ENCODE measurements around the gene L3MBTL4.
"Not testable (repeated sequence)": the region's sequence is repeated elsewhere in the genome, so short reads cannot be mapped to it uniquely, and the experiment has no call there.

The L3MBTL4 gene

DNA sequence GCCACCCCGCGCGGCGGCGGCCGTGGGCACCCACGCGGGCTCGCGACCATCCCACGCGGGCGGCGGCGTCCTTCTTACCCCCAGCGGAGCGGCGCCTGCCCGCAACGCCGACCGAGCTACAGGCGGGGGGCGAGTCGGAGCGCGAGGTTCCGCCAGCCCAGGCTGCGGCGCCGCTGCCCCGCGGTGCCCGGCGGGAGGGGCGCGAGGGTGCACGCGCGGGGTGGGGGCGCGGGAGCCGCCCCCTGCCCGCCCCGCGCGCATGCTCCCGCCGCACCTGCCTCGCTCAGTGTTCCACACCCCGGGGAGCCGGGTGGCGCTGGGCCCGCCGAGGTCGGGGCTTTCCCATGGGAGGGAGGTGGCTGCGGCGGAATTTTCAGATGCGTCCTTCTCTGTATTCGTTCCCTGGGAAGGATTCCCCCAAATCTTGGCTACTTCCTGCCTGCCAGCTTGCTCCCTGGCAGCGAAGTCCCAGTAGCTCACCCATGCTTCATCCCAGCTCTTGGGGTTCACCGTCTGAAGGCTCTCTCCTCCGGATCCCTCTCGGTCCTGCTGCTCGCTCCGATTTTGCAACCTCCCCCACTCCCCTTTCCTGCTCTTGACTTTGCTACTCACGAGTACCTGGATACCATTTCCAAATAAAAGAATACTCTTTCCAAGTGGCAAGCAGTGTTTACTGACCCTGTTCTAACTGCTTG is at the start of gene L3MBTL4:
Gene L3MBTL4, minus strand, starts transcription at position 189 of the 695 bp plus-strand sequence. CDS start 103,286 bp downstream, outside the sequence.
- no peak for DNase-seq (ENCODE audit: low read depth, low spot score)
- no peak within 1 kb of the TSS for H3K27ac ChIP-seq

DNA sequence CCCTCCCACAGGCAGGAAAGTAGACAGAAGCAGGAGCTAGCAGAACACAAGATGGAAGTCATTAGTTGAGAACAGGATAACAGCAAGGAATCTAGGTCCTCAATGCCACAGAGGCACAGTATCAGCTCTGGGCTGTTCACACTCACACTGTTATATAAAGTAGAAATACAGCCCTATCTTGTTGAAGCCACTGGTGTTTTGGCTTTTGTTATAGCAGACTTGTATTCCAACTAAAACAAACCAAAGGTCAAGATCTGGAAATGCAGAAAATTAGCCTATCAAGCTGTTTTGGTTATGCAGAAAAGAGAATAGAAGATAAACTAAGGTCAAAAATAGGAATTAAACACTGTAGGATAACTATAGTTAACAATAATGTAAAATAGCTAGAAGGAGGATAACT is 37.5 kb upstream of the L3MBTL4 start:
- H3K27ac ChIP-seq, result no peak overlapping the region
- DNase-seq (ENCODE audit: low read depth, low spot score), result no peak

DNA sequence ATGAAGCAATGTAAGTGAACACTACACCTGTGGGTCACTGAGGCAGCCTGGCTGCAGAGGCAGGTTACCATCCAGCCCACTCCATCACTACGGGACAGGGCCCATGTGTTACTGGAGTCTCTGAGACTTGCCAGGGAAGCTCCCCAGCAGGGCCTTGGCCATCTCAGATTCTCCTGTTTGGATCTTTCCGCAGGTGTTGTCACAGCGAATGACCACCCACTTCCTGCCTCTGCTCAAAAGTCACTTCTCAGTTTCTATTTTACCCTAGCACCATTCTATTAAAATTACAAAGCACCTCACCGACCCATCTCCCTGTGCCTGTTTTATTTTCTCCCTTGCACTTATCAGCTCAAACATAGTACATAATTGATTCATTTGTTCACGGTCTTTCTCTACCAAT is 34.5 kb upstream of the L3MBTL4 start:
- no peak for DNase-seq (ENCODE audit: low read depth, low spot score)
- H3K27ac ChIP-seq, result no peak overlapping the region

DNA sequence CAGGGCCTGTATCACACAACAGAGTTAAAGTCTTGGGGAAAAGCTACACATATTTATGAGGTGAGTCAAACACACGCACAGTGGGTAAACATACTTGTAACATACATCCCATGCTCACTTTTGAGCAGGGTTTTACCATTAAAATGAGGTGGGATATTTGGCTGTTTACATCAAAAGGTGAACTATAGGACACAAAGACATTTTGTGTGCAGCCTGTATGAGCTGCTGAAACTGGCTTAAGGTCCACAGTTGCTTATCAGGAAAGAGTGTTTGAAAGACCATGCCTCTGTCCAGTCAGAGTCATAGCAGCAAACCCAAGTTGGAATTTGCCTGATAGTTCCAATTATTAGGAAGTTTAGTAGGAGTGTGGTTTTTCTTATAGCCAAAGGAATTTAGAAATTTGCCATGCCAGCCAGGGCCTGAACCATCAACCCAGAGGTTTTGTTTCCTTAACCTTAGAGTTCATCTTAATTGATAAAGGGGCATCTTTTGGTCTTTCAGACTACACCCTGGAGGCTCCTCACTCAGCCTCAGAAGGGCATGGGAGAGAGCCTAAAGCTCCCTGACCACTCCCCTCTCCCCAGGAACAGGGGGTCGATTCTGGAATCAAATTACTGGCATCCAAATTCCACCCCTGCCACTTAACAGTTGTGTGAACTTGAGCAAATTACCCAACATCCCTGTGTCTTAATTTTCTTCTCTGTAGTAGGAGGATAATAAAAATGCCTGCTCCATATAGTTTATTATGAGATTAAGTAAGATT is 29.9 kb upstream of the L3MBTL4 start:
- no peak overlapping the region for H3K27ac ChIP-seq
- no peak for DNase-seq (ENCODE audit: low read depth, low spot score)

DNA sequence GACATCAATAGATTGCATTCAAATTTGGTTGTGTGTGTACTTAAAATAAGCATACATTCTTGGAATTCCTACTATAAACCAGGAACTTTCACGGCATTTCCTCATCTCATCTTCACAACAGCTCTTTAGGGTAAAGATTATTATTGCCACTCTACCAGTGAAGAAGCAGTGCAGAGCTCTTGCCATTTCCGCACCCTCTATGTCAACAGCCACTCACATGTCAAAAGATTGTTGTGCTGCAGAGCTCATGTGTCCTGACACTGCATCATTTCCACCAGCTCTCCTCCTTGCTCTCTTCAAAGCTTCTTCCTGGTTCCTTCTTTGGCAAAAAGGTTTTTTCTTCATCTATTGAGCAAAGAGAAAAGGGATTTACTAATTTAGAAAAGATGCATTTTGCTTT is 26.5 kb upstream of the L3MBTL4 start:
- no peak for DNase-seq (ENCODE audit: low read depth, low spot score)
- H3K27ac ChIP-seq, result no peak overlapping the region

DNA sequence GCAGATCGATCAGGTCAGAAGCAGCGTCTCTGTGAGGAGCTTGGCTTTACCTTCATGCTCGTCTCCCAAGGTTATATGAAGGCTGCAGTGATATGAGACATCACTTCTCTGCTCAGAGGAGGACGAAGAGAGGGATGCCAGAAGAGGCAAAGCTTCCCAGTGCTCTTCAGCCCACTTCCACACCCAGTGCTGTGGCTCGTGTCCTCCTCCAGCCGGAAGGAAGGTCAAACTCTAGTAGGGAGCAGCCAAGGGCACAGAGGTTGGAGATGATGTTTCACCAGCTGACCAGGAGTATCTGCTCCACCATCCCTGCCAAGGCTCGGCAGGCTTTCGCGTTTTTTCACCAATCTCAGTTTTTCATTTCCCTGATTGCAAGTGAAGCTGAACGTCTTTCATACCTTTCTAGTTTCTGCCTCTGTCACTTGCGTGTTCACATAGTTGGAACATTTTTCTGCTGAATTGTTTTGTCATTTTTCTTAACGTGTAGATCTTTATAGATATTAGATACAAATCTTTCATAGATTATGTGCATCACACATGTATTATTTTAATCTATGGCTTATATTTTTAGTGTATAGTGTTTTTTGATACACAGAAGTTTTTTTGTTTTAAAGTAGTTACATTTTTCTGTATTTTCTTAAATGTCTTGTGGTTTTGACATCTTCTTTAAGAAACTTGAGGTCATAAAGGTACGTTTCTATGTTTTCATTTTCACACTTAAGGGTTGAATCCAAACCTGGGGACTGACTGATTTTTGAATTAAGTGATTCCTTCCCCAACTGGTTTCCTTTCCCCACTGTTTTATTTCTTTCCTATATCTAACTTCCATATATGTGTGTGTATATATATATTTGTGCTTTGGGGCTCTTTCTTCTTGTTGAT is 23.5 kb upstream of the L3MBTL4 start:
- H3K27ac ChIP-seq, result no peak overlapping the region
- no peak for DNase-seq (ENCODE audit: low read depth, low spot score)

DNA sequence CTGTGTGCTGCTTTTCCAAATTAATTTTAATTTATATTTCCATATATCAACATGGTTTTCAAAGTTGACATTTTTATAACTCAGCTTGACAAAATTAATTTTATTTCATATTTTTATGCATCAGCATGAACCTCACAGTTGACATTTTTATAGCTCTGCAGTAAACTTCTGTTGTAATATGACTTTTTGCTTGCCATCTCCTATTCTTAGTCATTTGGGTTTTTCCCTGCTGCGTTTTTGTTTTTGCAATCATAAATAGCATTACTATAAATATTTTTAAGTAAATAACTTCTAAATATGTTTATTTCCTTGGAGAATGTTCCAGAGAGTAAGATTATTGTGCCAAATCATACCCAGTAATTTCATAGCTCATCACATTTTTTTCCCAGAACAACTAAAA is 21.0 kb upstream of the L3MBTL4 start:
- DNase-seq (ENCODE audit: low read depth, low spot score), result no peak
- H3K27ac ChIP-seq, result no peak overlapping the region

DNA sequence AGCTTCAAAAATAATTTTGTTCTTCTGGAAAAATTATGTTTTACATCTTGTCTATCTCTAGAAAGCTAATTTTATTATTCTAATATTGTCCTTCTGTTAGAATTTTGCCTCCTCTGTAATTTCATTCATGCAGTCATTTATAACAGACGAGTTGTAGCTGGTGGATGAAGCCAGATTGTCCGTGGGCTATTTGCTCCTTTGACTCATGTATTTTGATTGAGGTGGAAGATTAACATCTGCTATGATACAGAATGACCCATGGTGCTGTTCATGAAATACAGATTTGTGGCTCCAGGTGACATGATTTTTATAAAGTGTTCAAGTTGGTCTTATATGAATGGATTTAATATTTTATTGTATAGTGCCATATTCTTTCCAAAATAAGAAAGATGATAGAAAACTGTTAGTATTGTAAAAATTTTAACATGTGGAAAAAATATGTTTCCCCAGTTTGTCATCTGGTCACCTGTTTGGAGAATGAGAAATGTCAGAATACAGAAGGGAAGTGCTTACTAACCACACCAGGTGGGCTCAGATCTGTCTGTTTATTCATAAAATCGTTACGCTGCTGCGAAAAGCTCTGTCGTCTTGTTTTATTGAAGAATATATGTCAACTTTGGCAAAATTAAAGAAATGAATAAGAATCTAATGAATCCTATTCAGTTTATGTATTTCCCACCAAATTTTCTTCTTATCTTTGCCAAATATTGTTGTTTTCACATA is 20.4 kb upstream of the L3MBTL4 start:
- no peak for DNase-seq (ENCODE audit: low read depth, low spot score)
- H3K27ac ChIP-seq, result no peak overlapping the region

DNA sequence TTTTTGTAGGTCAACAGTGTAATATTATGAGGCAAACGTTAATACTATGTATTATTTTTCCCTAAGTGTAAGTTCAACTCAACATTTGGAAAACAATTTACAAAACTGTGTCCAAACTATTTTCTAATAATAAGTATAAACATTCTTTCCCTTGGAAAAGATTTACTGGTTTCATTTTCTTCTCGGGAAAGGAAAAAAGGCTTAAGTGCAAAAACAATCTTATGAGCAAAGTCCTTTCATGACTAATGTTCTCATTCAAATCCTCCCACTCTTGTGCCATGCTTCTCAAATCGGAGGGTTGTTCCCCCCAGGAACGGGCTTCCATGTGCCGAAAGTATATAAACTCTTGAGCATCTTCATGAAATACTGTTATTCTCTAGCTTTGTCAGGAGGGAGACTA is 19.8 kb upstream of the L3MBTL4 start:
- no peak overlapping the region for H3K27ac ChIP-seq
- DNase-seq (ENCODE audit: low read depth, low spot score), result no peak

DNA sequence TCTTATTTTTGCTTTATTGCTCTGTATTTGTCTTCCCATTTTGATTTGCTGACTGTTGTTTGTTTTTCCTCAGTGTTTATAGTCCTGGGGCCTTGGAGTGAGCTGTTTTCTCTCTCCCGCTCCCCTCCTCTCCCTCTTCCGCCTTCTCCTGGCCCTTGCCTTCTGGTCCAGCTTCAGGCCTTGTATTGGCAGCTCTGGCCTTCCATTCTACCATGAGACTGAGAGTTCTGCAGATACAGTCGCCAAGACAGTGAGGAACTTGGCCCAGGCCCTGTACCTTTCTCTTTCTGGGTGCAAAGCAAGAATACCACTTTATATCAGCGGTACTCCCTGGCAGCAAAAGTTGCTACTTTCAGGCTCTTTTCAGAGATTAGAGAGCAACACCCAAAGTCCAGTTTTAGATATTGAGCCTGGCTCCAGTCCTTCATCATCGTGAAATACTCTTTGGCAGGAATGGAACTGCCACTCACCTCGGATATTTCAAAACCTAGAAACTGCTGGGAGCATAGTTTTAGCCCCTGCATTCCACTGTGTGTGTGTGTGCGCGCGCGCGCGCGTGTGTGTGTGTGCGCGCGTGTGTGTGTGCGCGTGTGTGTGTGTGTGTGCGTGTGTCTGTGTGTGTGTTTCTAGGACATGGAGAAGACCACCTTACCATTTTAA is 17.1 kb upstream of the L3MBTL4 start:
- H3K27ac ChIP-seq, result no peak overlapping the region
- no peak for DNase-seq (ENCODE audit: low read depth, low spot score)

DNA sequence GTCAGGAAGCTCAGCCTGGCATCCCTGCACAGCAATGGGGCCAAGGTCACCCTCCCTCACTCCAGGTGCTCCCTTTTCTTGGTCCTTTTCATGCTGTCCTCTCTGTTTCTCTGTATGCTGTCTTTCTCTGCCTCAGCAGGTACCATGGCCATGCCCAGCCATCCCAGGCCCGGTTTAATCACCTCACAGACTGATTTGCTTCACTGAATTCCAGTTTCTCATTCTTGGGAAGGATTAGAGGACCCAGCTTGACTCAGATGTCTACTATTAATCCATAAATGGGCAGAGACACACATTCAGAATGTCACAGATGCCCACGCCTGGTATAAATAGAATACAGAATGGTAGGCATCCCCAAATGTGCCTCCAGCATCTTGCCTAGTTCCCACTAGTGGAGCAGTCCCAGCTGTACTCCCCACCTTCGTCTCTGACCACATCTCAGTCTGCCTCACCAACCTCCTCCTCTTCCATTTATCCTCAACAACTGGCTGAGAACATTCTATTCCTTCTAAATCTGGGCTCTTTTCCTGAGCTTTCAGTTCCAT is 14.2 kb upstream of the L3MBTL4 start:
- no peak overlapping the region for H3K27ac ChIP-seq
- DNase-seq (ENCODE audit: low read depth, low spot score), result no peak

DNA sequence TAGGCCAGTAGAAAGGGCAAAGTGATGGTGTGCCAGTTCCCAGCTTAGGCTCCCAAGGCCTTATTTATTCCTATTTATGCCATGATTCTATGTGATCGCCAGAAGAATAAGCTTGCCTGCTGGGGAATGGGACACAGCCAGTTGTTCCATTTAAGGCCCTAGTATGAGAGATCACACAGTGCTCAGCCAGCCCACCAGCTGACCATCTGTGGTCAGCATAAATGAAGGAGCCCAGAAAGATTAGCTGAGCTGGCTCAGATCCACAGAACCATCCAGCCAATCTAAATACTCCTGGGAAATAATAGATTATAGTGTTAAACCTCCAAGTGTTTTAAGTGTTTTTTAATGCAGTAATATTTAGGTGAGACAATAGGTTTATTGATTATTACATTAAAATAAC is 12.6 kb upstream of the L3MBTL4 start:
- no peak overlapping the region for H3K27ac ChIP-seq
- DNase-seq (ENCODE audit: low read depth, low spot score), result no peak

DNA sequence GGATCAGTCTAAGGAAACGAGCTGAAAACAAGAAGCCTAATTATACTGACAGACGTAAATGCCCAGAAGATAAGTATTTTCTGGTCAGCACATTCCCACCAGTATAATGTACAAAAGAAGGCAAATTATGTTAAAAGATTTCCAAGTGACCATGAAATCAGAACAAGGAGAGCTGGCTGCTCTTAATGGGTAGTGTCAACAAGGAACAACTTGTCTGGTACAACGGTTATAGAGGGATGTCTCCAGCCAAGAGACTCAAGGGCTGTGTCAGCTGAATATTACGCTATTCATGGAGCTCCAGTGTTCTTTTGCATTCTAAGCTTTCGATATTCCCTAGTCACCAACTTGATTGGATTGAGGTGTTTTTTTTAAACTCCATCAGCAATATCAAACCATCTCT is 8.6 kb upstream of the L3MBTL4 start:
- no peak overlapping the region for H3K27ac ChIP-seq
- DNase-seq (ENCODE audit: low read depth, low spot score), result no peak

DNA sequence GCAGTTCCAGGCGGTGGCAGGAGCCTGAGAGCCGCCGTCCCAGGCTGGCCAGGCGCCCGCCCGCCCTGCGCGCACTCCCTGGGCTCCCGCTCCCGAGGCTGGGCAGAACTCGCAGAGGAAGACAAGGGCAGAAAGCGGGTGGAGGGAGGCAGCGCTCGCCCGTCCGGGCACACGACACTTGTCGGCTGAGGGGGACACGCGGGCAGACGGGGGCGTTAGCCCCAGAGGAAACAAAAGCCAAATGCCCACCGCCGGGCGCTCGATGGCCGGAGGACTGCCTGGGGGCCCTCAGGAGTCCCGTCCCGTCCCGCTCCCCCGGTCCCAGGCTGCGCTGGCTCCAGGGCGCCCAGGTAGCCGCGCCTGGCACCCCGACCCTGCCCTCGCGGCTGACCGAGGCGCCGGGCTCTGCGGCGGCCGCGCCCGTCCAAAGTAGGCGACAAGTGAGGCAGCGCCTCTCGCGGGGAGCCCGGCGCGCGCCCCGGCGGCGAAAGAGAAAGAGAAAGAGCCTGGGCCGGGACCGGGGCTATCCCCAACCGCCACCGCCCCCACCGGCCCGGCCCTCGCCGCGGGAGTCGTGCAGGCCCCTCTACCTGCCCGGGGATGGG is 491 bp downstream of the L3MBTL4 start:
- H3K27ac ChIP-seq, result no peak overlapping the region
- DNase-seq (ENCODE audit: low read depth, low spot score), result no peak

DNA sequence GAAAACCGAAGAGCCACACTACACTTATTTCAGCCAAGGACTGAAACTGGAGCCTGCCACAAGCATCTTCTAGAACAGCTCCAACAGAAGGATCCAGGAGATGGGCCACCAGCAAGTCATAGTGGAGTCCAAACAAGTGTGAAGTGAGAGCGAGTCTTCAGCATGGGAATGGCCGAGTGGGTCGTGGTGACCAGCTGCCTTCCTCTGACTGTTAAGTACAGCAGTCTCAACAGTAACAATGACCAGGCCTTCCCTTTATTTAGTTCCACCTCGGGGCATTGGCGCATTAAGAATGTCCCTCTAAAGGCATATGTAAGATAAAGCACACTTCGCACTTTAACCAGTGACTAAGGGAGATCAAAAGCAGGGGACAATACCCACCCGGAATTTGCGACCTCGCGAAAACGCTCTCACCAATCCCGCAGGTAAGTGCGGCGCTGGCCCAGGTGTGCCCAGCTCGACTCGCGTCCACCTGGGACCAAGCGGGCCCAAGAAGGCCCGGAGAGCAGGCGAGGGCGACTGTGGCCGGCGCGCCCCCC is 1.1 kb downstream of the L3MBTL4 start:
- DNase-seq (ENCODE audit: low read depth, low spot score), result no peak
- no peak overlapping the region for H3K27ac ChIP-seq

DNA sequence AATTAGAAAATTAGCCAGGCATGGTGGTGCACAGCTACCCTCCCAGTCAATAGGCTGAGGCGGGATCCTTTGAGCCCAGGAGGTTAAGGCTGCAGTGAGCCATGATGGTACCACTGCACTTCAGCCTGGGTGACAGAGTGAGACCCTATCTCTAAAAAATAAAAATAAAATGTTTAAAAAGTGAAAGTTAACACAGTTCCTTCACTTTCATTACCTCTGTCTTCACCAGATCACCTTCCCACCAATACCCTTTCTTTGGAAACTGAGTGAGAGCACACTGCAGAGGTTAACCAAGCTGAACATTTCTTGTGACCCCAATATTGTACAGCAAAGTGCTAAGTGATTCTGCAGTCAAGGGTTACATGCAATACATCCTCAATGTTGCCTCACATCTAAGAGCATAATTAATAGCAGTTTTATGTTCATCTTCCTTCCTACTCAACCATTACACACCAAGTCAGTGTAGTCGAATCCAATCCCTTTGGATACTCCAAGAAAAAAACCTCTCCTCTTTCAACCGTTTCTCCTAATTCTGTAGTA is 1.7 kb downstream of the L3MBTL4 start:
- H3K27ac ChIP-seq, result no peak overlapping the region
- no peak for DNase-seq (ENCODE audit: low read depth, low spot score)

DNA sequence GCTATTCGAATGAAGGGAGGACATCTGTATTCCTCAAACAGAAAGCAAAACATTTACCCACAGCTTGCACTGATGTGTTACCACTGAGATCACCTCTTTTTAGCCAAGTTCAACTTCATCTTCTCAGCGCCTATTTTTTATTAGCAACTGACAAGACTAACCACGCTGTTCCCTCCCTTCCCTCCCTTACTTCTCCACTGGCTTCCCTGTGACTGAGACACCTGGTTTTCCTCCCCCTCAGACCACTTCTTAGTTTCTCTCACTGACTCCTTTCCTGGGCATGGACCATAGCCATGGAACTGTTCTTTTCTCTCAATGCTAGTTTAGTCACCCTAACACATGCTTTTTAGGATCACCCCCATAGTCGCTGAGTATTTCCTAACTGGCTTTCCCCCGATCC is 3.3 kb downstream of the L3MBTL4 start:
- DNase-seq (ENCODE audit: low read depth, low spot score), result no peak
- no peak overlapping the region for H3K27ac ChIP-seq

DNA sequence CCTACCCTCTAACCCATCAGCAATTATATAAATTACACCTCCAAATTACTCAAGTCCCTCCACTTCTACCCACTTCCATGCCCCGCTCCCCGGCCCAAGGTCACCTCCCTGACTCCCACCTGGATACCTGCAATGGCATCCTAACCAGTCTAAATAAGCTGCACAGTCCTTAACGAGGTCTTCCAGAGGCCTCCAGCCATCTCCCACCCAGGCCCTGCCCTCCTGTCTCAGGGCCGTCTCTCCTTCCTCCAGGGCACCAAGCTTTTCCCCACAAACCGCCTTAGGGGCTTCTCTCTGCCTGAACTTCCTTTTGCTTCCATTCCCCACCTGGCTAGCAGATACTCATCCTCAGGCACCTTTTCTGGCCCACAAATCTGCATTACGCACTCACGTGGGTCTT is 4.8 kb downstream of the L3MBTL4 start:
- no peak overlapping the region for H3K27ac ChIP-seq
- no peak for DNase-seq (ENCODE audit: low read depth, low spot score)

DNA sequence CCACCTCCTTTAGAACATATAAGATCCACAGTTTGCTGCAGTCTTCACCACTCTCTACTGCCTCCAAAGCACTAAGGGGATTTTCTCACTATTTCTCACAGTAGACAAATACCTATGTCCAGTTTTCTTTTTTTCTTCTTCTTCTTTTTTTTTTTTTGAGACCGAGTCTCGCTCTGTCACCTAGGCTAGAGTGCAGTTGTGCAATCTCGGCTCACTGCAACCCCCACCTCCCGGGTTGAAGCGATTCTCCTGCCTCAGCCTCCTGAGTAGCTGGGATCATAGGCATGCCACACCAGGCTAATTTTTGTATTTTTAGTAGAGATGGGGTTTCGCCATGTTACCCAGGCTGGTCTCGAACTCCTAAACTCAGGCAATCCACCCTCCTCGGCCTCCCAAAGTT is 6.2 kb downstream of the L3MBTL4 start:
- not testable (repeated sequence) for DNase-seq (ENCODE audit: low read depth, low spot score); H3K27ac ChIP-seq
